GM06990 (cell line): Measurements from ENCODE around the gene TMEM229B.

ENCODE experiments used
- DNase-seq: peaks from one replicate; pipeline ENCODE4 v3.0.0-alpha.2; 2011; ENCODE audit not compliant: insufficient read length; ENCODE audit errors: extremely low read depth
- H3K27me3 ChIP-seq: replicated peaks from 2 replicates; pipeline ENCODE4 v1.6.0; 2011; ENCODE audit warnings: low read length; ENCODE audit not compliant: control insufficient read depth, insufficient read depth
- H3K36me3 ChIP-seq: 2 replicates; pipeline ENCODE4 v1.5.1; 2011; ENCODE audit warnings: low read length; ENCODE audit not compliant: control insufficient read depth, insufficient read depth
- H3K4me3 ChIP-seq: replicated peaks from 2 replicates; pipeline ENCODE4 v1.5.1; 2011; ENCODE audit warnings: low read depth, mild to moderate bottlenecking, control low read depth, low read length
- TF ChIP-seq, protein P1 (sequence below): IDR thresholded peaks from 2 replicates; pipeline ENCODE4 v1.5.1; 2011; ENCODE audit warnings: low read length, control low read depth, mild to moderate bottlenecking, inconsistent platforms; ENCODE audit not compliant: insufficient read depth, poor library complexity, severe bottlenecking

TMEM229B gene

DNA sequence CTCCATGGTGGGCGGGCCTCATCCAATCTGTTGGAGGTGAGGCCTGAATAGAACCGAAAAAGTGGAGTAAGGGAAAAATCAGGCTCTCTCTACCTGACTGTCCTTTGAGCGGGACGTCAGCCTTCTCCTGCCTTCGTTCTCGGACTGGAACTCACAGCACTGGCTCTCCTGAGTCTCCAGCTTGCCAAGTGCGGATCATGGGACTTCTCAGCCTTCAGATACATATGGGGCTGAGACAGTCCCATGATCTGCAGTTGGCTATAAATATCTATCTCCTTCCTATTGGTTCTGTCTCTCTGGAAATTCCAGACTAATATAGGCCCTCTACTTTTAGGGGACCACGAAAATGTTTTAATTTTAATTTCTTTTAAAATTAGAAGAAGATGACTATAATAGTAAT is 46.8 kb downstream of the TMEM229B start:
- no peak overlapping the region for H3K4me3 ChIP-seq
- H3K27me3 ChIP-seq = peaks cover 3% of the 10 kb centered on the region; the same call in 1 of the 2 replicates
- H3K36me3 ChIP-seq = no peaks in the 10 kb centered on the region
- TF ChIP-seq, protein P1, sequence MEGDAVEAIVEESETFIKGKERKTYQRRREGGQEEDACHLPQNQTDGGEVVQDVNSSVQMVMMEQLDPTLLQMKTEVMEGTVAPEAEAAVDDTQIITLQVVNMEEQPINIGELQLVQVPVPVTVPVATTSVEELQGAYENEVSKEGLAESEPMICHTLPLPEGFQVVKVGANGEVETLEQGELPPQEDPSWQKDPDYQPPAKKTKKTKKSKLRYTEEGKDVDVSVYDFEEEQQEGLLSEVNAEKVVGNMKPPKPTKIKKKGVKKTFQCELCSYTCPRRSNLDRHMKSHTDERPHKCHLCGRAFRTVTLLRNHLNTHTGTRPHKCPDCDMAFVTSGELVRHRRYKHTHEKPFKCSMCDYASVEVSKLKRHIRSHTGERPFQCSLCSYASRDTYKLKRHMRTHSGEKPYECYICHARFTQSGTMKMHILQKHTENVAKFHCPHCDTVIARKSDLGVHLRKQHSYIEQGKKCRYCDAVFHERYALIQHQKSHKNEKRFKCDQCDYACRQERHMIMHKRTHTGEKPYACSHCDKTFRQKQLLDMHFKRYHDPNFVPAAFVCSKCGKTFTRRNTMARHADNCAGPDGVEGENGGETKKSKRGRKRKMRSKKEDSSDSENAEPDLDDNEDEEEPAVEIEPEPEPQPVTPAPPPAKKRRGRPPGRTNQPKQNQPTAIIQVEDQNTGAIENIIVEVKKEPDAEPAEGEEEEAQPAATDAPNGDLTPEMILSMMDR = no peak
- no peak for DNase-seq

DNA sequence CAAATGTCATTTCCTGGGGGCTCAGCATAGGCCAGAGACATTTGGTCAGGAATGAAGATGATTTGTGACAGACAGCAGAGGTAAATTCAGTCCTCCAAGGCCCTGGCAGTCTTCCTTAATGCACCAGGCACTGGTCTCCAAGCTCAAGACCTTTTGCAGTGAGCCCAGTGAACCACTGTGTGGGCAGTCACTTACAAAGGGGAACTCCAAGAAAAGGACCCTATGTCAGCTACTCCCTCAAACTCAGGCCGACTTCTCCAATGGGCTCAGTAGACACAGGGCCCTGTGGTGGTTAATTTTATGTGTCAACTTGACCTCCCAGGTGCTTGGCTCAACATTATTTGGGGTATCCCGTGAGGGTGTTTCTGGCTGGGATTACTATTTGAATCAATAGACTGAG is 47.3 kb downstream of the TMEM229B start:
- Histone ChIP-seq H3K36me3 (no peaks in the 10 kb centered on the region), H3K27me3 (peaks cover 1% of the 10 kb centered on the region; the same call in 1 of the 2 replicates), H3K4me3 (no peak overlapping the region)
- no peak for DNase-seq
- TF ChIP-seq, protein P1 = no peak

- H3K36me3 ChIP-seq = no peaks in the 10 kb centered on the region
- no peaks in the 10 kb centered on the region; the same call in 1 of the 2 replicates for H3K27me3 ChIP-seq
- no peak for DNase-seq
- TF ChIP-seq, protein P1 = no peak
- H3K4me3 ChIP-seq = no peak overlapping the region
Measured at GRCh38 chr14:67440513-67440912, 48.0 kb downstream of the TMEM229B start.

DNA sequence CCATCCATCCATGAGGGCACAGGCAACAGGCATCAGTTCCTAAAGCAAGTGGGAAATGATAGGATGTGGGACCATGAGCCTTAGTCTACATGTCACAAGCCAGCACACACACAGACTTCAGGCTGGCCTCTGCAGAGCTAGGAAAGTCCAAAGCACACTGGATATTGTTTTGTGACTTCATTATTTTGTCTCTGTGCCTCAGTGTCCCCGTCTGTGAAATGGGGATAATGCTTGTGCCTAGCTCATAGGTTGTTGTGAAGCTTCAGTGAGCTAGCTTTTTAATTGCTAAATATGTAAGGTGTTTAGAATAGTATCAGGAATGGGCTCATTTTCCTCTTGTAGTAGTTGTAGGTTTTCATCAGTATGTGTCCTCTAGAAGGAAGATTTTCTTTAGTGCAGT is 49.6 kb downstream of the TMEM229B start:
- Histone ChIP-seq H3K36me3 (no peaks in the 10 kb centered on the region), H3K27me3 (no peaks in the 10 kb centered on the region; the same call in none of the 2 replicates), H3K4me3 (no peak overlapping the region)
- TF ChIP-seq, protein P1 = no peak
- no peak for DNase-seq

GRCh38 chr14:67436006-67436866 is 52.3 kb downstream of the TMEM229B start:
- Histone ChIP-seq H3K27me3 (no peaks in the 10 kb centered on the region; the same call in none of the 2 replicates), H3K36me3 (no peaks in the 10 kb centered on the region), H3K4me3 (no peak overlapping the region)
- TF ChIP-seq, protein P1 = no peak
- DNase-seq = no peak

GRCh38 chr14:67435603-67436002 is 52.9 kb downstream of the TMEM229B start:
- TF ChIP-seq, protein P1 = no peak
- Histone ChIP-seq H3K36me3 (no peaks in the 10 kb centered on the region), H3K4me3 (no peak overlapping the region), H3K27me3 (no peaks in the 10 kb centered on the region; the same call in none of the 2 replicates)
- no peak for DNase-seq
